Stimulated activated CD4-positive, alpha-beta T cell treated with anti-CD3 and anti-CD28 coated beads, Interleukin-4, amount 100 ng/mL, for 1 hour (primary cell): ENCODE results near the gene SLC46A1.

Source experiments
- DNase-seq: peaks from one replicate; pipeline ENCODE4 v3.0.0-alpha.2; 2020

The SLC46A1 gene

DNA sequence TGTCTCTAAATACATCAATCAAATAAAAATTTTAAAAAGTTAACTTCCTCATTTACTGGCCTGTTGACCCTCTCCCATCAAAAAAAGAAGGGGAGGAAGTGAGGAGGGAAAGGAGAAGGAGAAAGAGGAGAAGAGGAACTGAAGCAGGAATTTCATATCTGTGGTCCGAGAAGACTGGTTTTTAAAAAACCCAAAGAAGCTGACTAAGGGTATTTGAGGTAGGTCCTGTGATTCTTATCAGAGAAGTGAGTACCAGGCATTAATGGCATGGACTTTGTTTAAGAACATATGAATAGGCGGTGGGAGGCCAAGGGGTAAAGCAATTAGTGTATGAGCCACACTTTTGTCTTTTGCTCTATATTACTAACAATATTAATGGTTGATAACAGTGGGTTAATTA, 2.0 kb downstream of the SLC46A1 start:
- no peak for DNase-seq

DNA sequence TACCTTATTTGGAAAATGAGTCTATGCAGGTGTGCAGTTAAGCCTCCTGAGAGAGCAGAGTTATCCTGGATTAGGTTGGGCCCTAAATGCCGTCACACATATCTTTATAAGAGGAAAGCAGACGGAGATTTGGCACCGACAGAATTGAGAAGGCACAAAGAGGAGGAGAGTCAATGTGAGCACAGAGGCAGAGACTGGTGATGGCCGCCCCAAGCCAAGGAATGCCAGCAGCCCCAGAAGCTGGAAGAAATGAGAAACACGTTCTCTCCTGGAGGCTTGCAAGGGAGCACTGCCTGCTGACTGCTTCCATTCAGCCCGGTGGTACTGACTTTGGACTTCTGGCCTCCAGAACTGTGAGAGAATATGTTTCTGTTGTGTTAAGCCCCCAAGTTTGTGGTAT, 3.2 kb downstream of the SLC46A1 start:
- DNase-seq: no peak

DNA sequence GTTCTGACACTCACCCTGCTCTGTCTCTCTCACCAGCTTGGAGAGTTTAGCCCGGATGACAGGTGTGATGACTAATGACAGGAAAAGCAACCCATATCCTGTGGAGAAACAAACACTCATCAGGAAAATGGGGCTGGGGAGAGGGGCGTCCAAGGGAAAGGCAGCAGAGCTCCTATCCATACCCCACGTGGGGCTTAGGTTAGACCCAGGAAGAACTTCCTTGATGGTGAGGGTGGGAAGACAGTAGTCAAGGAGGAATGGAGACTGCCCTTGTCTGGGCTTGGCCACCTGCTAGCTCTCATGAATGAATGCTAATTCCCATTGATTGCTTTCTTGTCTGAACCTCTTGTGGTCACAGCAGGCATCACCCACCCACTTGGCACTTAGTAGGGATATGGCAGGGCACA, 3.8 kb downstream of the SLC46A1 start:
- DNase-seq: no peak

DNA sequence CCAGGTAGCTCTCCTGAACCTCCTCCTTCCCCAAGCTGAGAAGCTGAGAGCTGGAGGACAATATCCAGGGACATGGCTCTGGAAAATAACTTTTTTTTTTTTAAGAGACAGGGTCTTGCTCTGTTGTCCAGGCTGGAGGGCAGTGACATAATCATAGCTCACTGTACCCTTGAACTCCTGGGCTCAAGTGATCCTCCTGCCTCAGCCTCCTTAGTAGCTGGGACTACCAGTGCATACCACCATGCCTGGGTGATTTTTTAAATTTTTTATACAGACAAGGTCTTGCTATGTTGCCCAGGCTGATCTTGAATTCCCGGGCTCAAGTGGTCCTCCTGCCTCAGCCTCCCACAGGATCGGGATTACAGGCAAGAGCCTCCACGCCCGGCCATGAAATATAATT, 6.2 kb downstream of the SLC46A1 start:
- no peak for DNase-seq

DNA sequence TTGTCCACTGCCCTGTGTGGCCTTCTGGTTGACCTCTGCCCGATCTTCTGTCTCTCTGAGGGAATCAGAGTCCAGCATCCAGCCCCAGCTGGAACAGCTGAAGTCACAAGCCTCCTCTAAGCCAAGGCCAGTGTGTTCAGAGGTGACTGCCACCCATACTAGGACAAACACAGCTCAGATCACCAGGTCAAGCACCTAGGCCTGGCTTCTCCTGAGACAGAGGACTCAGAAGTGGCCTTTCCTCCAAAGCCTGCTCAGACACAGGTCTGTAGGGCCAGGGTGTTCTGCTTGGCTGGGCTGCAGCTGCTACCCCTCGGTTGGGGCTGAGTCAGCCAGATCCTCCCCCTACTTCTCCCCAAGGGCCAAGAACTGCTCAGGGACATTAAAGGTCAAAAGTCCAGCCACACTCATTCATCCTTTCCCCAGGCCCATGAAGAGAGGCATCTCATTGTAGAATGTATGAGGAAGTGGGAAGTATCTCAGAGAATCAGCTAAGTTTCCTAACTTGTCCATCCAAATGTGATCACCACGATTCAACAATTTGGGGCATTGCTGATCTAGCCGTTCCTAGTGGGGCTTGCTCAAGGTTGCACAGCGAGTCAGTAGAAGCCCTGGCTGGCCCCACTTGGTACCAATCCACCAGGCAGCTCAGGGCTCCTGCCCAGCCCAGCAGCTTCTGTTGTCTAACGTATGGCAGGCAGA, 7.6 kb downstream of the SLC46A1 start:
- no peak for DNase-seq

DNA sequence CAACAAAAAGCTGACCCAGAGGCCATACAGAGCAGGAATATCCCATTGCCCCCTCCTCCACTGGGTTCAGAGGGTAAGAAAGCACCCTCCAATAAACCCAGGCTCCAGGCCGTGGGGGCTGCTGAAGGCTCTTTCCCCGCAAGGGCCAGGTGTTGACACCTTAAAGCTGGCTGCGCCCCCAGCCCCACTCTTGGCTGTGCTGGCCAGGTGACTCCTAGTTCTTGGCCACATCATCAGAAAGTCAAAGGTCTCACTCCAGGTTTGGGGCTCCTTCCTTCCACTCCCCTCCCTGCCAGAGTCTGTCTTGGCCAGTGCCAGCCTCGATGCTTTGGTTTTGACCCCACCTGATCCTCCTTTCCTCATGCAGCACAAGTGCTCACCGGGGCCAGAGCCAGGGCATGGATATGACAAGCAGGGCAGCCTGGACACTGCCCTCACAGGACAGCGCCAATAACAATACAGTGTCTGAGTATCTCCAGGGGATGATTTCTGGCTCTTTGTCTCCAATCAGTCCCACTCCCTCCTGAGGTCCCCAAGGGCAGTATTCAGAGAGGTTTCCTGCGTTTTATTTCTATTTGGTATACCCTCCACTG, 8.2 kb downstream of the SLC46A1 start:
- DNase-seq: no peak

DNA sequence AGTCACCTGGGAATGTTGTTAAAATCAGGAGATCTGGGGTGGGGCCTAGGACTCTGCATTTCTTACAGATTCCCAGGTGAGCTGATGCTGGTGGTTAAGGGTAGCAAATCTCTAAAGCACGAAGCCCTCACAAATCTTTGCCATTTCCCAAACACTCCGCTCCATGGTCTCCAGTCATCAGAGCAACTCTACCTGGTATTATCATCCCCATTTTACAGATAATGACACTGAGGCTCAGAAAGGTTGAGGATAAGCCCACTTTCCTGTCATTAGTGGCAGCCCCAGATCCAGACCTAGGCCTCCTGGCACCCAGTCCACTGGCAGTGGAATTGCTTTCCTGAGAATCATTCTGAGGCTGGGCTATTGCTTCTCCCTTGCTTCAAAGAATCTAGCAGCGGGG, 8.7 kb downstream of the SLC46A1 start:
- DNase-seq: no peak

DNA sequence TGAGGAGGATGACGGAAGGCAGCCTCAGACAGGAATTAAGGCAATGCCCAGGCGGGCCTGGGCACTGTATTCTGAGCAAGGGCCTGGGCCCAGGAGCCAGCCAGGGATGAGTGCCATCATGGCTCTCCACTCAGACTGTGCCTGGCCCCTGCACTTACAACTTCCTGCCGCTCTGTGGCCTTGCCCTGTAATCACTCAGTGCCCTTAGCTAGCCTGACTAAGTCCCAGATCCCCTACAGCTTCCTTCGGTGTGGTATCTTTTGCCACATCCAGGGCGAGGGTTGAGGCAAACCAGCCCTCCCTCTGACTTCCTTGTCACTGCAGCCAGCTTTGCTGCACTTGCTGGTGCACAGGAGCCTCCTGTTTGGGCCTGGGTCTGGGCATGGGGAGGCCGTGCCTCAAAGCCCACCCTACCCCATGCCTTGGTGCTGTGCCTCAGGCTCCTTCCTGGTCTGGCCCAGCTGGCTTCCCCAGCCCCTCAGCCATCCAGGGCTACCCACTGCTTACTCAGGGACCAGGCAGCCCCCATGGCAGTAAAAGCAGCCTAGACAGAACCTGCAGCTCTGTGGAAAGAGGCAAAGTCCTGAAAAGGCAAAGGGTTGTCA, 9.3 kb downstream of the SLC46A1 start:
- no peak for DNase-seq

DNA sequence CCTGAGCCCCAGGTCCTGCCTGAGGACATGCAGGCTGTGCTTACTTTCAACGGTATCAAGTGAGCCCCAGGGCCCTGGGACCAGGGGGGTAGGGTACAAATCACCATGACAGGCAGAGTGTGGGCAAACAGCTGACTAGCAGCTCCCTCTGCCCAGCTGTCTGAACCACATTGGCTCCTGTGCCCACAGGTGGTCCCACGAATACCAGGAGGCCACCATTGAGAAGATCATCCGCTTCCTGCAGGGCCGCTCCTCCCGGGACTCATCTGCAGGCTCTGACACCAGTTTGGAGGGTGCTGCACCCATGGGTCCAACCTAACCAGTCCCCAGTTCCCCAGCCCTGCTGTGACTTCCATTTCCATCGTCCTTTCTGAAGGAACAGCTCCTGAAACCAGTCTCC, 10.0 kb downstream of the SLC46A1 start:
- DNase-seq: no peak

DNA sequence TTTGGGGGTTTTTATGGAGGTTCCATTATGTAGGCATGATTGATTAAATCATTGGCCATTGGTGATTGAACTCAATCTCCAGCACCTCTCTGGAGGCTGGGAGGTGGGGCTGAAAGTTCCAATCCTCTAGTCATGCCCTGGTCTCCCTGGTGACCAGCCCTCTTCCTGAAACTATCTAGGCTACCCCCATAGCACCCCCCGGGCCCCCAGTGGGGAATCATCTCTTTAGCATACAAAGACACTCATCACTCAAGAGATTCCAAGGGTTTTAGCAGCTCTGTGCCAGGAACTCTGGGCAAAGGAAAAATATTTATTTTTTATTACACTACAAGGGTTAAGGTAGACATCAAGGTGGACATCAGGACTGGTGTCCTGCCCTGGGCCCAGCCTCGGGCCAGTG, 10.6 kb downstream of the SLC46A1 start:
- no peak for DNase-seq

DNA sequence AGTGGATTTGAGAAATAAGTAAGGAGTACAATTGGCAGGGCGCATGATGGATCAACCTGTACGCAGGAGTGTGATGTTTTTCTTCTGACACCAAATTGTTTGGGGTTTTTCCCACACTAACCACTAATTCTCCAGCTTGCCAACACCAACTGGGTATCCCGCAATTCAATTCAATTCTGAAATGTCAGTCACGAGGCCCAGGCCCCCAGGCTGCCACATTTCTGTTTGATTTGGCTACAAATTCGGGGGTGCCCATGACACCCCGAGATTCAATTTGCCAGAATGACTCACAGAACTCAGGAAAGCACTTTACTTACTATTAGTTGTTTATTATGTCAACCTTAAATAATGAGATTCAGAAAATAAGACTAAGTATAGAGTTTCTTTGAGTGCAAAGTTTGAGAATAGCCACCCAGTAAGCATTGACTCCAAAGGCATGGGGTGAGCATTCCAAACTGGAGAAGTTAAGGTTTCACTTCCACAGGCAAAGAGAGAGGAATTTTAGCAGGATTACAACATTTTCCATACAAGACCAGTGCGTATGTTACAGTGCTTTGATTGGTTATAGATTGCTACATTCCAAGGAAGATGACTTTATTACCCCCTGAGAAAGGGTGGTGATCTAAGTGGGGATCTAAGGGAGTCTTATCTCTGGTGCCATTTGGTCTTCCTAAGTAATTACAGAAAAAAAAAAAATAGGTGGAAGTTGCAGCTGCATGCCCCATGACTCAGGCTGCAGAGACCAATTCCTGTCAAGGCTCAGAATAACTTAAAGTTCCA, 11.5 kb downstream of the SLC46A1 start:
- DNase-seq: no peak

DNA sequence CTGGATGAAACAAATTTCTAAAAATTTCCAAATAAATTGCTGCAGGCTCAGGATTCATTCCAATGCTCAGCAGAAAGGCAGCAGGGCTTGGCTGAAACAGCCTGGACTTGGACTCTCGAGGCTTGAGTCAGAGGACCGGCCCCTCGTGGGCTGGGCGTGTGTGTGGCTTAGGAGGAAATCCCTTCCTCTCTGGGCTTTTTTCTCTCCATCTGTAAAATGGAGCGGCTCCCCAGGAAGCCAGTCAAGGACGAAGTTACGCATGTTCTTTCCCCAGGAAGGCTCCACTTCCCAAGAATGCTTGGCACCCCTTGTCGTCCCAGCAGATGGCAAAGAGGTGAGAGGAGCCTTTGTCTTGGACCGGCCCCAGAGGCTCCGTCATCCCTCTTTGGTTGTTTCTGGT, 13.5 kb downstream of the SLC46A1 start:
- DNase-seq: no peak

DNA sequence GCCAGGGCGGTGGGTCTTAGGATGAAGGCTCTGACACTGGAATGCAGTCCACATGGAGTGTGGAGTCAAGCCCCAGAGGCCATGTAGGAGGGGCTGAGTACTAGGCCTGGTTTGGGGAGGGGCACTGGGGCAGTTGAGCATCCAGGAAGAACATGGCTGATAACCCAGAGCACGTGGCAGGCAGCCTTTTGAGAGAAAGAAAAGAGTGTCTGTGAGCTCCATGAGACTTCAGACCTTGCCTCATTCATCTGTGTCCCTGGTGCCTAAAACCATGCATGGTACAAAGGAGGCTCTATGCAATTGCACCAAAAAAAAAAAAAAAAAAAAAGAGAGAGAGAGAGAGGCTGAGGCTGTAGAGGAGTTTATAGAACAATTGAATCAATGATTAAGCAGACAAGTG, 14.6 kb downstream of the SLC46A1 start:
- DNase-seq: no peak

DNA sequence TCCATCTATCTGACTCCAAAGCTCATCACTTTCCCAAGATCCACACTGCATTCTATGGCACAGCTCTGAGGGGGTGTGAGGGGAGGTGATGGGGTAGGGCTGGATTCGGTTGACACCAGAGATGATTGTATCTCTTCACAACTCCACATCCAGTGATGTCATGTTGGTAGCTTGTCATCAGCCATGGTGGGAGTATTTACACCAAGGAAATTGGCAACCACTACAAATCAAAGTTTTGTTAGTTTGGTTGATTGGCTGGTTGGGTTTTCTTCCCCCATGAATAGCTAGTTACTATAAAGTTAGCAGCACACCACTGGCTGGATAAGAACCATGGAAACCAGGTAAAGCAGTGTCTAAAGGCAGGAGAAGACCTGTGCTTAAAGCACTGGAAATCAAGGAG, 15.0 kb downstream of the SLC46A1 start:
- no peak for DNase-seq

DNA sequence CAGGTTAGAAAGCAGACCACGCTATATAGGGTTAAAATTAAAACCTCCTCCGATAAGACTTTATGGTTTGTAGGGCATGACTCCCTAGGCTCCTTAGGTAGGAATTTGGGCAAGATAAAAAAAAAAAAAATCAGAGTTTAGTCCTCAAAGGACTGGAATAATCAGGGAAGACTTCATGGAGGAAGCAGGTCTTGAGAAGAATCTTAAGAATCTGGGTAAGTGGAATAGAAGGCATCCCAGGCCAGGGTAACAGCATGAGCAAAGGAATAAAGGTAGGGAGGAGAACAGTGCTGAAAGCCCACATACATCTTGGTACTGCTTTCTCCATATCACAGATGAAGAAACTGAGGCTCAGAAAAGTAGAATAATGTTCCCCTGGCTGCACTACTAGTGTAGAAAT, 15.4 kb downstream of the SLC46A1 start:
- no peak for DNase-seq

DNA sequence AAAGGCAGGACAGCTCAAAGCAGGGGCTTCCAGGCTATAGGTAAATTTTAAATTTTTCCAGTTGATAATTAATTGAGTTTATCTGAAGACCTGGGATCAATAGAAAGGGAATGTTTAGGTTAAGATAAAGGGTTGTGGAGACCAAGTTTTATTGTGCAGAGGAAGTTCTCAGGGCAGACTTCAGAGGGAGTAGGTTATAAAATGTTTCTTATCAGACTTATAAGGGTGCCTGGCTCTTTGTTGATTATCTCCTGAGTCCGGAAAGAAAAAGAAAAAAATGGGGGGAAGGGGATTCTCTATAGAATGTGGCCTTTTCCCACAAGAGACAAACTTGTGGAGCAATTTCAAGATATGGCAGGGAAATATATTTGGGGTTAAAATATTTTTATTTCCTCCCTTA, 15.9 kb downstream of the SLC46A1 start:
- no peak for DNase-seq

DNA sequence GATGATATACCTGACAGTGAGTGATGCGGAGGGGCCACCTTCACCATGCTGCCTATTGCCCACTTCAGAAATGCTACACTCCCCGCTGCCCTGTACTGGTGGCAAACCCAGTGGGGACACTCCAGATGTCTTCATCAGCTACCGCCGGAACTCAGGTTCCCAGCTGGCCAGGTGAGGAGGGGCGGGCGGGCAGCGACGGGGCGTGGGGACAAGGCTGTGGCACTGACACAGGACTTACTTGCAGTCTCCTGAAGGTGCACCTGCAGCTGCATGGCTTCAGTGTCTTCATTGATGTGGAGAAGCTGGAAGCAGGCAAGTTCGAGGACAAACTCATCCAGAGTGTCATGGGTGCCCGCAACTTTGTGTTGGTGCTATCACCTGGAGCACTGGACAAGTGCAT, 17.9 kb downstream of the SLC46A1 start:
- no peak for DNase-seq

DNA sequence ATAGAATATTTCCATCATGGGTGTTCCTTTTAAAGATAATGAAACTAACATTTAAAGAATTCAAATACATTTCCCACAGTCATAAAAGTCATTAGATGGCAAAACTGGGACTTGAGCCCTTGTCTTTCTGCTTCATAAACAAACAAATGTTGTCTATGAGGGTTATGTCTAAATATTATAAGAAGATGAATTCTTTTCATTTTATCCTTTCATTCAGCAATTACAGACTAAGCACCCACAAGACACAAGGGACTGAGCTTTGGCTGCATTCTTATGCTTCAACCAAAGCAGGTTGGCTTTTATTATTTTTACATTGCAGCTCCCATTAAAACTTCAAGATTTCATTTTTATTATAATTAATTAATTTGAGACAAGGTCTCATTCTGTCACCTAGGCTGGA, 19.6 kb downstream of the SLC46A1 start:
- DNase-seq: no peak

DNA sequence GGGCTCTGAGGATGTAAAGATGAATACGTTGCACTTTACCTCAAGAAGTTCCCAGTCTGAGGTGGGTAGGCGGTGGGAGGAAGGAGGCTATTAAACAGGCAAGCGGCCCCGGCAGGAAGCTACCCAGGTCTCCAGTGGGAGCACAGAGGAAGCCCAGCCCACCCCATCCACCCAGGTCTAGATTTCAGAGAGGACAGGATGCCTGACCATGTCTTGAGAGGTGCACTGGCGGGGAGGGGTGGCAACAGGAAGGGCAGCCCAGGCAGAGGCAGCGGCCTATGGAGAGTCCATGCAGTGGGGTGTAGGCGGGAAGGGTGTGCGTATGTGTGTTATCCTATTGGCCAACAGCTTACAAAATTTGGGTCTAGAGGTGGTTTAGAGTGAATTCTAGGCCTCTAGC, 20.6 kb downstream of the SLC46A1 start:
- no peak for DNase-seq

DNA sequence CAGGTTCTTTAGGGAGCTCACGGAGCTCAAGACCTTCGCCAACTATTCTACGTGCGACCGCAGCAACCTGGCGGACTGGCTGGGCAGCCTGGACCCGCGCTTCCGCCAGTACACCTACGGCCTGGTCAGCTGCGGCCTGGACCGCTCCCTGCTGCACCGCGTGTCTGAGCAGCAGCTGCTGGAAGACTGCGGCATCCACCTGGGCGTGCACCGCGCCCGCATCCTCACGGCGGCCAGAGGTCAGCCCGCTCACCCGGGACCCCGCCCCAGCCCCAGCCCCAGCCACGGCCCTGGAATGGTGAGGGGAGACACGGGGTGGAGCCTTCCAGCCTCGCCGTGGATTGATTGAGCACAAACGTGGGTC, 21.0 kb downstream of the SLC46A1 start:
- DNase-seq: no peak

DNA sequence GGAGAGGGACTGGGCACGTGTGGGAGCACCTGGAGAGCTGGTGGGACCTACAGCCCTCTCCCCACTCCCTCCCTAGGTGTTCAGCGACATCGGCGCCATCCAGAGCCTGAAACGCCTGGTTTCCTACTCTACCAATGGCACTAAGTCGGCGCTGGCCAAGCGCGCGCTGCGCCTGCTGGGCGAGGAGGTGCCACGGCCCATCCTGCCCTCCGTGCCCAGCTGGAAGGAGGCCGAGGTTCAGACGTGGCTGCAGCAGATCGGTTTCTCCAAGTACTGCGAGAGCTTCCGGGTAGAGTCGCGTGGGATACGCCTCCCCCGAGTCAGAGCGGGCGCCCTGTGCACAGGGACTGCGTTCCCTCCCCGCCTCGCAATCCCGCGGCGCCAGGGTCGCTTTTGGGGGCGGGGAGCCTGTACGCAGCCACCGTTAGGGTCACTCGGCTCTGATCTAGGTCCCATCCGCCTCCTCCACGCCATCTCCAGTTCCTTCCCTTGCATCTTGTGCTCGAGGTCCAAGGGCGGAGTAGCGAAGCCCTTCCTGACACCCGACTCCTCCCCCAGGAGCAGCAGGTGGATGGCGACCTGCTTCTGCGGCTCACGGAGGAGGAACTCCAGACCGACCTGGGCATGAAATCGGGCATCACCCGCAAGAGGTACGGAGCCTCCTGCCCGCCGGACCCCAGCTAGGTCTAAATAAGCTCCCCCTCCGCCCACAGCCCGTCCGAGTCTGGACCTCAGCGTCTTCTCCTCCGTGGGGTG, 21.6 kb downstream of the SLC46A1 start:
- peak; percentile 66 for DNase-seq

DNA sequence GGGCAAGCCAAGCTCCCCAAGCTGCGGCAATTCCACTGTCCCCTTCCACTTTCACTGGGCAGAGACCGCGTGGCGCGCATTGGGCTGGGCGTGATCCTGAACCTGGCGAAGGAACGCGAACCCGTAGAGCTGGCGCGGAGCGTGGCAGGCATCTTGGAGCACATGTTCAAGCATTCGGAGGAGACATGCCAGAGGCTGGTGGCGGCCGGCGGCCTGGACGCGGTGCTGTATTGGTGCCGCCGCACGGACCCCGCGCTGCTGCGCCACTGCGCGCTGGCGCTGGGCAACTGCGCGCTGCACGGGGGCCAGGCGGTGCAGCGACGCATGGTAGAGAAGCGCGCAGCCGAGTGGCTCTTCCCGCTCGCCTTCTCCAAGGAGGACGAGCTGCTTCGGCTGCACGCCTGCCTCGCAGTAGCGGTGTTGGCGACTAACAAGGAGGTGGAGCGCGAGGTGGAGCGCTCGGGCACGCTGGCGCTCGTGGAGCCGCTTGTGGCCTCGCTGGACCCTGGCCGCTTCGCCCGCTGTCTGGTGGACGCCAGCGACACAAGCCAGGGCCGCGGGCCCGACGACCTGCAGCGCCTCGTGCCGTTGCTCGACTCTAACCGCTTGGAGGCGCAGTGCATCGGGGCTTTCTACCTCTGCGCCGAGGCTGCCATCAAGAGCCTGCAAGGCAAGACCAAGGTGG, 24.7 kb downstream of the SLC46A1 start:
- peak; percentile 35 for DNase-seq
